T47D (cell line): ENCODE measurements around the gene RALY.
A peak's percentile ranks its signal among the peaks of the same experiment; 100 is the strongest.

Source experiments
- DNase-seq, 2 experiments: peaks; one replicate each; pipeline versions ENCODE4 v3.0.0 to v3.0.0-alpha.2; 2011 to 2012; ENCODE audit warnings: low read depth in 1 of 2, low spot score in 1 of 2
- JUND ChIP-seq: IDR thresholded peaks from 2 replicates; pipeline ENCODE4 v1.6.1; 2012; ENCODE audit warnings: low read depth
- in situ Hi-C: cut with HindIII; loops from 2 replicates; pipeline ENCODE4 v1.10.0; 2016; ENCODE audit warnings: low sequenced_read_pairs, low pct_unique_long_range_greater_than_20kb

RALY gene

GRCh38 chr20:34049897-34050695, 56.4 kb downstream of the RALY start:
- in situ Hi-C loops: no loop called here
- no peak for TF ChIP-seq JUND

DNA sequence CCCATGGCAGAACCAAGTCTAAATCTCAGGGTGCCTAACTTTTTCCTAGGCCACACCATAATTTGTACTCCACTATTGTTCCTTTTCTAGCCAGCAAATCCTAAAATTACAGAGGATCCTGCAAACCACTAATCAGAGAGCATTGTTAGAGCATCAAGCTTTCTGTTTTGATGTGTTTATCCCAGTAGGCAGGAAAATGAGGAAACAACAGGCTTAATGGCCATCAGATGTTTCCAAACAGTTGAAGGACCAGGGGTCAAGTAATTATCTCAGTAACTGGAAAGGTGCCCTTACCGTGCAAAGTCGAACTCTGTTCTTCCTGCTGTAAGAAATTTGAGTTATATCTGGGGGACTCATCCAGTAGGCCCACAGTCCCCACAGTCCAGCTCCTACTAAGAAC, 58.7 kb downstream of the RALY start:
- no peak for DNase-seq
- no peak for TF ChIP-seq JUND
- in situ Hi-C loops: no loop called here

More at GRCh38 chr20:34049897-34050695, 56.4 kb downstream of the RALY start:
- DNase-seq: no peak

DNA sequence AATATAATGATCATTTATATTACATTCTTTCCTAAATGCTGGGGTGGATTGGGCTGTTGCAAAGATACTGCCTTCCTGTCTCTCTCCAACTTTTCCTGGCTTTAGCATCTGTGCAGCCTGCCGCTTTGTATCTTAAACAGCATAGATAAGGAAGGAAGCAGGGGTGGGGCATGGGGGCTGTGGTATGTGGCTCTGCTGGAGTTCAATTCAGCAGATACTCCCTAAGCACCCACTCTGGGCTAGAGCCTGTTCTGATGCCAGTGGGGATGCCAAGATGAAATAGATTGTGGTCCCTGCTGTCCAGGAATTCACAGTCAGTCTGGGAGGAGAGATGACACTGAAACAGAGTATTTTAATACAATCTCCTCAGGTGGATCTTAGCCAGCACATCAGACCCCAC, 61.6 kb downstream of the RALY start:
- no peak for DNase-seq
- in situ Hi-C loops: no loop called here
- no peak for TF ChIP-seq JUND

DNA sequence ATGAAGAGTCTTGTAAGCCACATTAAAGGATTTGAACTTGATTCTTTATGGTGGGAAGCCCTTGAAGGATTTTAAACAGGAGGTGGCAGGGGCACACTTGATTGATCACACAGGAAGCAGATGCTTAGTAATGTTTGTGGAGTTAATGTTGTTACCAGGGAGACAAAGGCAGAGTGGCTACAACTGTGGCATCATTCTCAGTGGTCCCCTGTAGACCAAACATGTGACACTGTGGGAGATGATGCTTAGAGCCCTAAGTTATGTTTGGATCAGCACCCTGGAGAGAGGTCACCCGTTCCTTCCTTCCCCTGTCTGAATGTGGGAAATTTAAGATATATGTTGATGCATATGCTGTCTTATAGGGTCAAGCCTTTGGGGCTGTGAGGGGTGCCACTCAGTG, 65.1 kb downstream of the RALY start:
- peak in 1 of 2 experiments; percentile 18 for DNase-seq
- no peak for TF ChIP-seq JUND
- in situ Hi-C loops: no loop called here

DNA sequence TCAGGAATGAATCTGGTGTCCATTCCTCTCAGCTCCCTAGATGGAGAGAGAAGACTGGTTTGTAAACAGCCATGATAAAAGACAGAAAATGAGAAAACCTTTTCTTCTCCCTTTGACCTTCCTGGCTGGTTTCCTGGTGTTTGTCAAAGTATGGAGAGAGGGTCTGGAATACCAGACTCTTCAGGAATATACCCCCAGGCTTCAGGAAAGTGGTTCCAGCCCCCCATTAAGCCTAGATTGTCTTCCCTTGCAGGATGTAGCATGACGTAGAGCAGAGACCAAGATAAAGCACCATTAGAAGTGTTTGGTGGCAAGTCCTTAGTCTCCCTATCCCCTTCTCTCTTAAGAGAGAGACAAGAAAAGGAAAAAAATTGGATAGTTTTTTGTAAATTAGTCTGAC, 67.3 kb downstream of the RALY start:
- no peak for DNase-seq
- in situ Hi-C loops: no loop called here
- TF ChIP-seq JUND: no peak

GRCh38 chr20:34061695-34062094, 68.0 kb downstream of the RALY start:
- no peak for DNase-seq
- in situ Hi-C loops: no loop called here
- TF ChIP-seq JUND: no peak

- no peak for DNase-seq
- no peak for TF ChIP-seq JUND
- in situ Hi-C loops: no loop called here
These were observed 69.1 kb downstream of the RALY start for GRCh38 chr20:34062570-34063482.

- in situ Hi-C loops: no loop called here
- DNase-seq: no peak
- no peak for TF ChIP-seq JUND
These were observed 70.6 kb downstream of the RALY start for GRCh38 chr20:34064286-34064685.

GRCh38 chr20:34065260-34065659, 71.5 kb downstream of the RALY start:
- no peak for TF ChIP-seq JUND
- in situ Hi-C loops: no loop called here
- DNase-seq: no peak

- TF ChIP-seq JUND: no peak
- no peak for DNase-seq
- in situ Hi-C loops: no loop called here
These were observed 72.9 kb downstream of the RALY start for GRCh38 chr20:34066476-34067090.

- TF ChIP-seq JUND: no peak
- in situ Hi-C loops: no loop called here
- DNase-seq: no peak
These were observed 74.3 kb downstream of the RALY start for GRCh38 chr20:34068001-34068400.

- TF ChIP-seq JUND: no peak
- in situ Hi-C loops: no loop called here
- DNase-seq: peak; percentile 69 to 90
These were observed 75.8 kb downstream of the RALY start for GRCh38 chr20:34069341-34070078.
